H9 (cell line): ENCODE data around the gene CA12. TPM values are rescaled to one million over a fixed set of nuclear protein-coding genes. Genes with fewer than 3 reads are reported as not detected.
"Not testable (repeated sequence)": the region's sequence is repeated elsewhere in the genome, so short reads cannot be mapped to it uniquely, and the experiment has no call there.

Source experiments
- DNase-seq: peaks from one replicate; pipeline ENCODE4 v3.0.0-alpha.2; 2017
- H2AFZ ChIP-seq: one replicate; pipeline ENCODE4 v1.6.1; 2013; ENCODE audit warnings: mild to moderate bottlenecking, low read length, control low read depth, moderate library complexity
- H2AK5ac ChIP-seq: 2 replicates; pipeline ENCODE4 v1.6.1; 2013; ENCODE audit warnings: low read length, control low read depth, mixed read lengths; ENCODE audit not compliant: insufficient read length
- H2BK120ac ChIP-seq: one replicate; pipeline ENCODE4 v1.6.1; 2013; ENCODE audit warnings: low read depth, mild to moderate bottlenecking, low read length, control low read depth, inconsistent platforms; ENCODE audit not compliant: poor library complexity, severe bottlenecking
- H2BK12ac ChIP-seq: 2 replicates; pipeline ENCODE4 v1.6.1; 2013; ENCODE audit warnings: low read length, control low read depth, mixed read lengths, low read depth; ENCODE audit not compliant: insufficient read length
- H2BK15ac ChIP-seq: 2 replicates; pipeline ENCODE4 v1.6.1; 2013; ENCODE audit warnings: low read depth, low read length, control low read depth
- H2BK20ac ChIP-seq: one replicate; pipeline ENCODE4 v1.6.1; 2013; ENCODE audit warnings: low read depth, mild to moderate bottlenecking, low read length, control low read depth, inconsistent platforms; ENCODE audit not compliant: poor library complexity, severe bottlenecking
- H2BK5ac ChIP-seq: 2 replicates; pipeline ENCODE4 v1.6.1; 2013; ENCODE audit warnings: low read length, control low read depth, mixed read lengths; ENCODE audit not compliant: insufficient read length
- H3K14ac ChIP-seq: 2 replicates; pipeline ENCODE4 v1.6.1; 2013; ENCODE audit warnings: low read length, control low read depth; ENCODE audit not compliant: insufficient read depth
- H3K18ac ChIP-seq: 2 replicates; pipeline ENCODE4 v1.6.1; 2013; ENCODE audit warnings: low read depth, mild to moderate bottlenecking, mixed read lengths, low read length, control low read depth; ENCODE audit not compliant: insufficient read length
- H3K23ac ChIP-seq: 2 replicates; pipeline ENCODE4 v1.6.1; 2013; ENCODE audit warnings: low read length, control low read depth, mixed read lengths, low read depth; ENCODE audit not compliant: insufficient read length
- H3K23me2 ChIP-seq: 2 replicates; pipeline ENCODE4 v1.6.1; 2013; ENCODE audit warnings: low read depth, mild to moderate bottlenecking, mixed read lengths, low read length, control low read depth; ENCODE audit not compliant: insufficient read length, poor library complexity, severe bottlenecking
- H3K27ac ChIP-seq: 2 replicates; pipeline ENCODE4 v1.5.1; 2013; ENCODE audit warnings: low read length, control low read depth, mixed read lengths, low read depth; ENCODE audit not compliant: insufficient read length
- H3K27me3 ChIP-seq: 2 replicates; pipeline ENCODE4 v1.6.1; 2013; ENCODE audit warnings: low read length, control low read depth, inconsistent platforms; ENCODE audit not compliant: insufficient read depth
- H3K4ac ChIP-seq: 2 replicates; pipeline ENCODE4 v1.6.1; 2013; ENCODE audit warnings: low read depth, mild to moderate bottlenecking, control low read depth, inconsistent platforms, low read length, moderate library complexity
- H3K4me1 ChIP-seq: 2 replicates; pipeline ENCODE4 v1.6.1; 2013; ENCODE audit warnings: low read length, control low read depth, inconsistent platforms; ENCODE audit not compliant: insufficient read depth
- H3K4me2 ChIP-seq: 2 replicates; pipeline ENCODE4 v1.6.1; 2013; ENCODE audit warnings: low read length, control low read depth, mixed read lengths; ENCODE audit not compliant: insufficient read length, insufficient read depth
- H3K56ac ChIP-seq: 2 replicates; pipeline ENCODE4 v1.6.1; 2013; ENCODE audit warnings: low read depth, mild to moderate bottlenecking, mixed read lengths, low read length, control low read depth; ENCODE audit not compliant: insufficient read length
- H3K79me1 ChIP-seq: 2 replicates; pipeline ENCODE4 v1.6.1; 2013; ENCODE audit warnings: low read depth, mild to moderate bottlenecking, moderate library complexity, low read length, control low read depth, inconsistent platforms; ENCODE audit not compliant: insufficient read depth, poor library complexity, severe bottlenecking
- H3K79me2 ChIP-seq: 2 replicates; pipeline ENCODE4 v1.6.1; 2013; ENCODE audit warnings: low read length, control low read depth, inconsistent platforms; ENCODE audit not compliant: insufficient read depth
- H3K9ac ChIP-seq: 2 replicates; pipeline ENCODE4 v1.6.1; 2013; ENCODE audit warnings: low read length, control low read depth, mixed read lengths; ENCODE audit not compliant: insufficient read length; ENCODE audit errors: extremely low read depth
- H3K9me3 ChIP-seq: one replicate; pipeline ENCODE4 v1.6.1; 2013; ENCODE audit warnings: low read depth, low read length, inconsistent platforms; ENCODE audit not compliant: control insufficient read depth
- H3T11ph ChIP-seq: one replicate; pipeline ENCODE4 v1.6.1; 2013; ENCODE audit warnings: mild to moderate bottlenecking, low read length, control low read depth, inconsistent platforms
- H4K20me1 ChIP-seq: one replicate; pipeline ENCODE4 v1.6.1; 2013; ENCODE audit not compliant: control insufficient read depth, insufficient read length, insufficient read depth
- H4K5ac ChIP-seq: 2 replicates; pipeline ENCODE4 v1.6.1; 2013; ENCODE audit warnings: low read depth, mild to moderate bottlenecking, mixed read lengths, low read length, control low read depth; ENCODE audit not compliant: insufficient read length
- H4K8ac ChIP-seq: replicated peaks from 2 replicates; pipeline ENCODE4 v1.6.1; 2013; ENCODE audit warnings: low read length, control low read depth, mixed read lengths, low read depth; ENCODE audit not compliant: insufficient read length
- H4K91ac ChIP-seq: 2 replicates; pipeline ENCODE4 v1.6.1; 2013; ENCODE audit warnings: low read depth, mild to moderate bottlenecking, moderate library complexity, mixed read lengths, low read length, control low read depth; ENCODE audit not compliant: insufficient read length
- H3K27ac Mint-ChIP-seq, 3 experiments: 2 replicates in 2 of 3; 3 replicates in 1 of 3; pipeline ENCODE4 v1.8.0; 2020 to 2021; ENCODE audit warnings: mixed read lengths in 3 of 3, mild to moderate bottlenecking in 1 of 3, moderate library complexity in 1 of 3
- H3K27me3 Mint-ChIP-seq: 2 replicates; pipeline ENCODE4 v1.8.0; 2021; ENCODE audit warnings: low read depth, mild to moderate bottlenecking, moderate library complexity, mixed read lengths
- H3K36me3 Mint-ChIP-seq, 3 experiments: 2 replicates in 2 of 3; 3 replicates in 1 of 3; pipeline ENCODE4 v1.8.0; 2020 to 2021; ENCODE audit warnings: low read depth in 3 of 3, mixed read lengths in 3 of 3; ENCODE audit not compliant: insufficient read depth in 1 of 3
- H3K4me1 Mint-ChIP-seq, 2 experiments: 2 replicates each; pipeline ENCODE4 v1.8.0; 2020; ENCODE audit warnings: mixed read lengths in 2 of 2
- H3K4me3 Mint-ChIP-seq, 2 experiments: 2 replicates in 1 of 2; 3 replicates in 1 of 2; pipeline ENCODE4 v1.8.0; 2020 to 2021; ENCODE audit warnings: mild to moderate bottlenecking in 2 of 2, mixed read lengths in 2 of 2, moderate library complexity in 1 of 2
- H3K9me3 Mint-ChIP-seq, 2 experiments: 2 replicates in 1 of 2; 3 replicates in 1 of 2; pipeline ENCODE4 v1.8.0; 2020; ENCODE audit warnings: mild to moderate bottlenecking in 2 of 2, mixed read lengths in 2 of 2, moderate library complexity in 1 of 2
- WGBS: extraction: QIAGEN DNeasy Blood & Tissue Kit; methylation state at CpG from one replicate; pipeline ENCODE4 v1.1.7; 2013; ENCODE audit warnings: missing lambda C conversion rate, low lambda C conversion rate, mixed read lengths; ENCODE audit not compliant: insufficient read length; ENCODE audit errors: extremely low coverage; 5-methylcytosine and 5-hydroxymethylcytosine counted together
- total RNA-seq: library from RNA; stranded (reverse); gene quantifications from 2 replicates; pipeline ENCODE4 v1.2.1, GENCODE V29; 2021
- TF ChIP-seq, protein P1 (sequence below): fragments of 200-600 bp; sonication (generic); conservative IDR thresholded peaks from 3 replicates; pipeline ENCODE4 v1.8.0; 2021; ENCODE audit warnings: antibody characterized with exemption, mild to moderate bottlenecking

Gene CA12
- total RNA-seq, 1 experiment from 2014 or later: 0.68 TPM

DNA sequence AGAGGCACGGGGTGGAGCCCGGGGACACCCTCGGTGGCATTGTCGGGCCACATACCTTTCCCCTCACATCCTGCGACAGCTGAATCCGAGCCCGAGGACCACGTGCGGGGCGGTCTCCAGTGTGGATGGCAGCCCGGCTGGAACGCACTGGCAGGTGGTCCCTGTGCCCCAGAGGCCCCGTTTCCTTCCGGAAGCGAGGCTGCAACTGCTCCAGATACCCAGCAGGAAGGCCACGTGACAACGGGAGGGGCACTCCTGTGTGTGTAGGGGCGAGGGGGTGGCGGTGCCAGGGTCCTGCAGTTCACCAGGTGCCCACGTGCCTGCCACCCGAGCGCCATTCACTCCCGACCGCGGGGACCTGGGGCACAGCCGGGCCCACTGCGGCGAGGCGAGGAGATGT is 60.2 kb downstream of the CA12 start:
- Histone ChIP-seq H3K23ac (no peak overlapping the region), H3T11ph (no peak overlapping the region), H2BK15ac (no peak overlapping the region), H3K56ac (no peak overlapping the region), H4K8ac (no peak overlapping the region), H3K4me1 (0 out of 2 replicates have a peak, but pooled peaks cover 3% of the 10 kb centered on the region), H4K91ac (no peak overlapping the region), H3K14ac (peak overlapping the region; percentile 24; the same call in 1 of the 2 replicates), H2BK120ac (no peak overlapping the region), H2BK20ac (no peak overlapping the region), H3K9ac (no peak overlapping the region), H2AK5ac (no peak overlapping the region), H2BK5ac (no peak overlapping the region), H3K27me3 (no peaks in the 10 kb centered on the region), H2AFZ (no peak overlapping the region), H2BK12ac (no peak overlapping the region), H3K4me2 (no peak overlapping the region), H3K79me2 (no peaks in the 10 kb centered on the region), H3K27ac (no peak overlapping the region), H4K20me1 (no peaks in the 10 kb centered on the region), H3K9me3 (no peaks in the 10 kb centered on the region), H3K79me1 (no peaks in the 10 kb centered on the region), H3K23me2 (no peaks in the 10 kb centered on the region), H3K18ac (no peak overlapping the region), H3K4ac (no peak overlapping the region), H4K5ac (no peak overlapping the region)
- H3K36me3 Mint-ChIP-seq: no peaks in the 10 kb centered on the region
- WGBS: no CpG with 5 or more reads among the region's 29 CpGs
- H3K27ac Mint-ChIP-seq: no peak overlapping the region
- H3K4me3 Mint-ChIP-seq: no peak overlapping the region
- no peak for DNase-seq
- TF ChIP-seq, protein P1, sequence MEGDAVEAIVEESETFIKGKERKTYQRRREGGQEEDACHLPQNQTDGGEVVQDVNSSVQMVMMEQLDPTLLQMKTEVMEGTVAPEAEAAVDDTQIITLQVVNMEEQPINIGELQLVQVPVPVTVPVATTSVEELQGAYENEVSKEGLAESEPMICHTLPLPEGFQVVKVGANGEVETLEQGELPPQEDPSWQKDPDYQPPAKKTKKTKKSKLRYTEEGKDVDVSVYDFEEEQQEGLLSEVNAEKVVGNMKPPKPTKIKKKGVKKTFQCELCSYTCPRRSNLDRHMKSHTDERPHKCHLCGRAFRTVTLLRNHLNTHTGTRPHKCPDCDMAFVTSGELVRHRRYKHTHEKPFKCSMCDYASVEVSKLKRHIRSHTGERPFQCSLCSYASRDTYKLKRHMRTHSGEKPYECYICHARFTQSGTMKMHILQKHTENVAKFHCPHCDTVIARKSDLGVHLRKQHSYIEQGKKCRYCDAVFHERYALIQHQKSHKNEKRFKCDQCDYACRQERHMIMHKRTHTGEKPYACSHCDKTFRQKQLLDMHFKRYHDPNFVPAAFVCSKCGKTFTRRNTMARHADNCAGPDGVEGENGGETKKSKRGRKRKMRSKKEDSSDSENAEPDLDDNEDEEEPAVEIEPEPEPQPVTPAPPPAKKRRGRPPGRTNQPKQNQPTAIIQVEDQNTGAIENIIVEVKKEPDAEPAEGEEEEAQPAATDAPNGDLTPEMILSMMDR: no peak
- no peaks in the 10 kb centered on the region for H3K27me3 Mint-ChIP-seq
- peaks cover 18 to 20% of the 10 kb centered on the region in 2 experiments for H3K4me1 Mint-ChIP-seq
- no peaks in the 10 kb centered on the region; a peak in 1 of 5 replicates for H3K9me3 Mint-ChIP-seq

DNA sequence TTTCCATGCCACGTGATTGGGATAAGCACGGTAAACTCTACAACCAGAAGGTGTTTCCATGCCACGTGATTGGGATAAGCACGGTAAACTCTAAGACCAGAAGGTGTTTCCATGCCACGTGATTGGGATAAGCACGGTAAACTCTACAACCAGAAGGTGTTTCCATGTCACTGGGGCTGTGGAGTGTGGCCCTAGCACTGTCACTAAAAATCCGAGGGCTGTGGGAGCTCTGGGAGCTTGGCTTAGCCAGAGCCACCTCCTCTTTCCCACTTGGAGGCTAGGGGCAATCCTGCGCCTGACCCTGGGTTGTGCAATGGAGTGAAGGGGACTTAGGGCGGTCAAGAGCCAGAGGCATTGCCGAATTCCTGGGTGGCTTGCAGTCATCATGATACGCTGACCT is 60.7 kb downstream of the CA12 start:
- not testable (repeated sequence) for H3K4me1 ChIP-seq, H4K91ac ChIP-seq, H3K79me2 ChIP-seq, H3K27me3 ChIP-seq, H2AK5ac ChIP-seq, H4K8ac ChIP-seq, H3K27ac Mint-ChIP-seq, H2BK12ac ChIP-seq, H2AFZ ChIP-seq, H3K4me2 ChIP-seq, H3K14ac ChIP-seq, H3K9me3 ChIP-seq, H2BK20ac ChIP-seq, H3K4me3 Mint-ChIP-seq, H3K23ac ChIP-seq, H3K79me1 ChIP-seq, H3K9me3 Mint-ChIP-seq, H4K5ac ChIP-seq, H2BK5ac ChIP-seq, H3K27ac ChIP-seq, H2BK120ac ChIP-seq, H3K56ac ChIP-seq, H3K23me2 ChIP-seq, H3K36me3 Mint-ChIP-seq, H3T11ph ChIP-seq, H3K9ac ChIP-seq, DNase-seq, H3K4ac ChIP-seq, H3K18ac ChIP-seq, H4K20me1 ChIP-seq, H2BK15ac ChIP-seq, H3K27me3 Mint-ChIP-seq
- peaks cover 21 to 25% of the 10 kb centered on the region in 2 experiments for H3K4me1 Mint-ChIP-seq
- no CpG with 5 or more reads among the region's 11 CpGs for WGBS
